WI38 (cell line): ENCODE results near the gene SALL3.

Source experiments
- H3K4me3 ChIP-seq: 2 replicates; pipeline ENCODE4 v1.5.1; 2011; ENCODE audit warnings: low read depth, mild to moderate bottlenecking, control low read depth, low read length
- CTCF ChIP-seq: IDR thresholded peaks from 2 replicates; pipeline ENCODE4 v1.5.1; 2012; ENCODE audit warnings: low read depth, mild to moderate bottlenecking, control low read depth, low read length

The SALL3 gene

GRCh38 chr18:78979730-78980278 is at the start of gene SALL3:
Gene SALL3 (plus strand): TSS chr18:78979818. CDS start chr18:78980275, 457 bp downstream.
- TF ChIP-seq CTCF, result no peak
- no peak within 1 kb of the TSS for H3K4me3 ChIP-seq

- H3K4me3 ChIP-seq, result no peak overlapping the region
- no peak for TF ChIP-seq CTCF
Observed at GRCh38 chr18:78932281-78932680, 47.3 kb upstream of the SALL3 start.

GRCh38 chr18:78934003-78934402 is 45.6 kb upstream of the SALL3 start:
- no peak overlapping the region for H3K4me3 ChIP-seq
- no peak for TF ChIP-seq CTCF

GRCh38 chr18:78934551-78935225 is 44.9 kb upstream of the SALL3 start:
- TF ChIP-seq CTCF, result no peak

GRCh38 chr18:78935406-78935805 is 44.2 kb upstream of the SALL3 start:
- H3K4me3 ChIP-seq, result no peak overlapping the region
- TF ChIP-seq CTCF, result no peak

More at GRCh38 chr18:78934551-78935225, 44.9 kb upstream of the SALL3 start:
- H3K4me3 ChIP-seq, result no peak overlapping the region

- no peak for TF ChIP-seq CTCF
- H3K4me3 ChIP-seq, result no peak overlapping the region
Observed at GRCh38 chr18:78936251-78937005, 43.2 kb upstream of the SALL3 start.

- no peak overlapping the region for H3K4me3 ChIP-seq
- no peak for TF ChIP-seq CTCF
Observed at GRCh38 chr18:78937166-78937565, 42.5 kb upstream of the SALL3 start.
